GM18508 (cell line): ENCODE measurements around the gene KYAT1.
"Not testable (repeated sequence)": the region's sequence is repeated elsewhere in the genome, so short reads cannot be mapped to it uniquely, and the experiment has no call there.

Experiments
- ATAC-seq: cut with Tn5 transposase; IDR thresholded peaks from one replicate; pipeline ENCODE4 v1.9.1; 2021; ENCODE audit warnings: moderate number of reproducible peaks; ENCODE audit not compliant: insufficient read depth, unreplicated experiment

KYAT1 gene

GRCh38 chr9:128886211-128886891 lies 4.6 kb upstream of the KYAT1 start:
- ATAC-seq, result no peak

GRCh38 chr9:128885798-128886197 lies 4.0 kb upstream of the KYAT1 start:
- no peak for ATAC-seq

- no peak for ATAC-seq
Observed at GRCh38 chr9:128885376-128885775, 3.6 kb upstream of the KYAT1 start.

DNA sequence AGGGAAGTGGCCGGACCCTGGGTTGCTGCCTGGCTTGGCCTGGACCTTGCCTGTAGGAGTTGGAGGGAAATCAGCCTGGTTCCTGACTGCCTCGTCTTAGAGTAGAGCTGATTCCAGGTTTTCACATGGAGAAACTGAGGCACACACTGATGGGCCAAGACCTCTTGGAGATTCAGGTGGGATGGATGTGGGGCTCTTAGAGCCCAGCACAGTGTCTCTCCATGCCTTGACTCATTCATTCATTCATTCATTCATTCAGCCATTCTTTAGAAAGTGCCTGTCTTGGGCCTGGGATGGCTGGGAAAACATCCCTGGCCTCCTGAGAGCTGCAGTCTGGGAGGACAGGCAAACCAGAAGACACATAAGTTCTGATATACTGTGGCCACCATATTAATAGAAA lies 2.4 kb upstream of the KYAT1 start:
- no peak for ATAC-seq

DNA sequence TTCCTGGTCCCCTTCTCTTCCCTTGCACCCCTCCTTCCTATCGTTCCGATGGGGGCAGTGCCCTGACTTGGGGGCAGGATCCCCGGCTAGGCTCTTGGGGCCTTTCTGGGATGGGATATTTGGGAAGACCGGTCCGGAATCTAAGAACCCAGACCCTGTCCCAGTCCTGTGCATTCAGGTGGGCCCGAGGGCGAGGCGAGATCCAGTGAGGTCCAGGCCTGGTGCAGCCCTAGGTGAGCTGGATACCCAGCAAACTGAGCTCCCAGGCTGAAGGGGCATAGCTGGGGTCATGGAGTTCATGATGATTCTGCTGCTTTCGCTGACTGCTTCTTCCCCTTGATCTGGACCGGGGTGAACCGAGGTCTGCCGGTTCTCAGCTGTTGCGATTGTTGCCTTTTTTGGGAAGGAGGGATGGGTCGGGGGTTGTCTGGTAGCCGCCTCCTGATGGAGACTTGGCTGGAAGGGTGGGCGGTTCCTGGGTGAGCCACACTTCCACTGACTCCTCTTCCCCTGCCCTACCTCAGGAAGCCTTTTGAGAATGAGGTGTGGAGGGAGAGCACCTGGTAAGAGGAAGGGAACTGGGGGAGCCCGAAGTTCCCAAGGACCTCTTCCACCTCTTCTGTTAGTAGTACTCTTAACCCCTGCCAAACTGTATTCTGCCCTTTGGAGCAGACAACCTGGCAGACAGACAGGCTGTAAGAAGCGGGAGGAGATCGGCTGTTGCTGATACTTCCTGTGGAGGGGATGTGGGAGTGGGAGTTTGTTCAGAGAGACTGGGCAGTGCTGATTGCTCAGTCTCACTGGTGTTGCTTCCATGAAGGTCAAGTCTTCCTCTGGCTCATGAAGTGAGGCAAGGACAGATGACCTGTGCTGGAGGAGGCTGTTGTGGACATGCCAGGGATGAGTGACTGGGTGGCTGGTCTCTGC lies 1.2 kb upstream of the KYAT1 start:
- ATAC-seq, result no peak

GRCh38 chr9:128877852-128878251 lies 3.9 kb downstream of the KYAT1 start:
- no peak for ATAC-seq

DNA sequence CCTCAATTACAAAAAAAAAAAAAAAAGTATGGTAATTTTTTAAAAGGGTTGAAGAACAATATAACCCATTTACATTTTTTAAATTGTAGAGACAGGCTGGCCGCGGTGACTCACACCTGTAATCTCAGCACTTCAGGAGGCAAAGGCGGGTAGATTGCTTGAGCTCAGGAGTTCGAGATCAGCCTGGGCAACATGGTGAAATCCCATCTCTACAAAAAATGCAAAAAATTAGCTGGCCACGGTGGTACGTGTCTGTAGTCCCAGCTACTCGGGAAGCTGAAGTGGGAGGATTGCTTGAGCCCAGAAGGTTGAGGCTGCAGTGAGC lies 10.8 kb downstream of the KYAT1 start:
- not testable (repeated sequence) for ATAC-seq

DNA sequence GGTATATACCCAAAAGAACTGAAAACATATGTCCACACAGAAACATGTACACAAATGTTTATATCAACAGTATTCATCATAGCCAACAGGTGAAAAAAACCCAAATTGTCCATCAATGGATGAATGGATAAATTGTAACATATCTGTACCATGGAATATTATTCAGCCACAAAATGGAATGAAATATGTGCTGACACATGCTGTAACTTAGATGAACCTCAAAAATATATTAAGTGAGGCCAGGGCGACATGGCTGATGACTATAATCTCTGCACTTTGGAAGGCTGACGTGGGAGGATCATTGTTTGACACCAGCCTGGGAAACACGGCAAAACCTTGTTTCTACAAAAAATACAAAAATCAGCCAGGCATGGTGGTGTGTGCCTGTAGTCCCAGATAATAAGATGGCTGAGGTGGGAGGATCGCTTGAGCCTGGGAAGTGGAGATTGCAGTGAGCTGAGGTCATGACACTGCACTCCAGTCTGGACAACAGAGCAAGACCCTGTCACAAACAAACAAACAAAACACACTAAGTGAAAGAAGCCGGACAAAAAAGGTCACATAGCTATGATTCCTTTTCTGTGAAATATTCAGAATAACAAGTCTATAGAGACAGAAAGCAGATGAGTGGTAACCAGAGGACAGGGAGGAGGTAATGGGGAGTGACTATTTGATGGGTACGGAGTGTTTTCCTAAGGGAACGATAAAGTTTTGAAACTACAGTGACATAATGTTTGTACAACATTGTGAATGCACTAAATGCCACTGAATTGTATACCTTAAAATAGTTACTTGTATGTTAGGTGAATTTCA lies 11.4 kb downstream of the KYAT1 start:
- no peak for ATAC-seq

DNA sequence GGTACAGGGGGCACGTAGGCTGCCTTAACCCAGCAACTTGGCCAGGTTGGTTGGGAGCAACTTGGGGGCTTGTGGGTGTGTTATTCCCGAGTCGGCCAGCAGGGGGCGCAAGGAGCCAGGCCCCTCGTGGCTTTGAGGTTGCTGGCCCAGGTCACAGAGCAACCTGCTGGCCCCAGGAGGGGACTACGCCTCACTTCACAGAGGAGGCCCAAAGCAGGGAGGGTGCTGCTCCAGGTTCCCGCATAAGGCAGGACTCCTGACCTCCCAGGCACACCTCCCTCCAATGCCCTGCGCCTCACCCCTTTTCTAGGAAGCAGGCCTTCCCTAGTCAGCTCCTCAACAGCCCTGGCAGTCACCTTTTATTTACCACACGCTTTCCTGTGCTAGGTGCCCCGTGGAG lies 18.1 kb downstream of the KYAT1 start:
- ATAC-seq, result no peak

GRCh38 chr9:128862401-128862851 lies 19.3 kb downstream of the KYAT1 start:
- no peak for ATAC-seq

DNA sequence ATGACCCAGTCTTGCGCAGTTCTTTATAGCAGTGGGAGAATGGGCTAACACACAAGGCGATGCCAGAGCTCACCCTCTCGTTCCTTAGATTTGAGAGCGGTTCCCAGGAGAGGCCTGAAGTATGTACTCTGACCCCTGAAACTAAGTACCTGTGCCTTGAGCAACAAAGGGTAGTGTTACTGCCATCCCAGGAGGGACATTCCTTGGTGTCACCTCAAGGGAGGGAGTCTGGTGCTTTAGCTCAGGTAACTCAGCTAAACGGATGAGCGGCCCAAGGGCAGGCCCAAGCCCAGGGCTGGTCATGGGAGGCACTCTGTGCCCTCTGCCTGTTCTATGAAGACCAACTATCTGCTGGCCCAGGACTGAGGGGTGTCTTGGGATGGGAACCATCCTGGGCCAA lies 20.2 kb downstream of the KYAT1 start:
- ATAC-seq, result no peak

DNA sequence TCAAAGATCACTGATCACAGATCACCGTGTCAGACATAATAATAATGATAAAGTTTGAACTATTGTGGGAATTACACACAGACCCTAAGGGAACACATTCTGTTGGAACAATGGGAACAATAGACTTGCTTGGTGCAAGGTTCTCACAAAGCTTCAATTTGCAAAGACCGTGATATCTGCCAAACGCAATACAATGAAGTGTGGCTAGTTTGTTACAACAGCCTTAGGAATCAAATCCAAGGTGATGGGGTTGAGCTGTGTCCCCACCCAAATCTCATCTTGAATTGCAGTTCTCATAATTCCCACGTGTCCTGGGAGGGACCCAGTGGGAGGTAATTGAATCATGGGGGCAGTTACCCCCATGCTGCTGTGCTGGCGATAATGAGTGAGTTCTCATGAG lies 20.8 kb downstream of the KYAT1 start:
- ATAC-seq, result no peak

DNA sequence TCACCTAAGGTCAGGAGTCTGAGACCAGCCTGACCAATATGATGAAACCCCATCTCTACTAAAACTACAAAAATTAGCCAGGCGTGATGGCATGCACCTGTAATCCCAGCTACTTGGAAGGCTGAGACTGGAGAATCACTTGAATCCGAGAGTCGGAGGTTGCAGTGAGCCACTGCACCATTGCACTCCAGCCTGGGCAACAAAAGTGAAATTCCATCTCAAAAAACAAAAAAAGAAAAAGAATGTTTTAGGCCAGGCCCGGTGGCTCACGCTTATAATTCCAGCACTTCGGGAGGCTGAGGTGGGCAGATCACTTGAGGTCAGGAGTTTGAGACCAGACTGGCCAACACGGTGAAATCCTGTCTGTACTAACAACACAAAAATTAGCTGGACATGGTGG lies 23.3 kb downstream of the KYAT1 start:
- ATAC-seq, result not testable (repeated sequence)

DNA sequence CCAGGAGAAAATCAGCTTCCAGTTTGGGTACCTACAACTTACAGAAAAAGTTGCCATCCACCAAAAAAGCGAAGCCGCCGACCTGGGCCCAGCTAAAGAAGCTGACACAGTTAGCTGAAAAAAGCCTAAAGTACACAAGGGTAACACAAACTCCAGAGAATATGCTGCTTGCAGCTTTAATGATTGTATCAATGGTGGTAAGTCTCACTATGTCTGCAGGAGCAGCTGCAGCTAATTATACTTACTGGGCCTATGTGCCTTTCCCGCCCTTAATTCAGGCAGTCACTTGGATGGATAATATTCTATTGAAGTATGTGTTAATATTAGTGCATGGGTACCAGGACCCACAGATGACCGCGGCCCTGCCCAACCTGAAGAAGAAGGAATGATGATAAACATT lies 27.3 kb downstream of the KYAT1 start:
- not testable (repeated sequence) for ATAC-seq

GRCh38 chr9:128852646-128853045 lies 29.1 kb downstream of the KYAT1 start:
- not testable (repeated sequence) for ATAC-seq

DNA sequence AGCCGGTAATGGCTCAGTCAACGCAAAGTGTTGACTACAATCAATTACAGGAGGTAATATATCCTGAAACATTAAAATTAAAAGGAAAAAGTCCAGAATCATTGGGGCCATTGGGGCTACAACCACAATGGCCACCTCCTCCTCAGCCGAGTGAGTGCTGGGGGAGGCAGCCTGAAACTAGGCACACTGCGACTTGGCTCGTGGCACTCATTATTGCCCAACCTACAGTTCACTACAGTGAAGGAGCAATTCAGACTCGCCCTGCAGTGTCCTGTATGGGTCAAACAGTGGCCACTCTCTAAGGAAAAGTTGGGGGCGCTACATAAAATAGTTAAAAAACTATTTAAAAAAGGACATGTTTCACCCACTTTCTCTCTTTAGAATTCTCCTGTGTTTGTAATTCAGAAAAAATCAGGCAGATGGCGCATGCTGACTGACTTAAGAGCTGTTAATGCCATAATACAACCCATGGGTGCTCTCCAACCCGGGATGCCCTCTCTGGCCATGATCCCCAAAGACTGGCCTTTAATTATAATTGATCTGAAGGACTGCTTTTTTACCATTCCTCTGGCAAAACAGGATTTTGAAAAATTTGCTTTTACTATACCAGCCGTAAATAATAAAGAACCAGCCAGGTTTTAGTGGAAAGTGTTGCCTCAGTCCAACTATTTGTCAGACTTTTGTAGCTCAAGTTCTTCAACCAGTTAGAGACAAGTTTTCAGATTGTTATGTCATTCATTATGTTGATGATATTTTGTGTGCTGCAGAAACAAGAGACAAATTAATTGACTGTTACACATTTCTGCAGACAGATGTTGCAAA lies 29.8 kb downstream of the KYAT1 start:
- not testable (repeated sequence) for ATAC-seq

DNA sequence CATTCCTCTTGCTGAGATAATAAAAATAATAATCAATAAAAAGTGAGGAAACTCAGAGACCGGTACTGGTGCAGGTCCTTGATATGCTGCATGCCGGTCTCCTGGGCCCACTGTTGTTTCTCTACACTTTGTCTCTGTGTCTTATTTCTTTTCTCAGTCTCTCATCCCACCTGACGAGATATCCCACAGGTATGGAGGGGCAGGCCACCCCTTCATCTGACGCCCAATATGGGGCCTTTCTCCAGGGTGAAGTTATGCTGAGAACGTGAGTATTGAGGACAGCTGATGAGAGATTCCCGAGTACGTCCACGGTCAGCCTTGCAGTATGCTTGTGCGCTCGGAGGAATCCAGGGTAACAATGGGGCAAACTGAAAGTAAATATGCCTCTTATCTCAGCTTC lies 30.7 kb downstream of the KYAT1 start:
- not testable (repeated sequence) for ATAC-seq

DNA sequence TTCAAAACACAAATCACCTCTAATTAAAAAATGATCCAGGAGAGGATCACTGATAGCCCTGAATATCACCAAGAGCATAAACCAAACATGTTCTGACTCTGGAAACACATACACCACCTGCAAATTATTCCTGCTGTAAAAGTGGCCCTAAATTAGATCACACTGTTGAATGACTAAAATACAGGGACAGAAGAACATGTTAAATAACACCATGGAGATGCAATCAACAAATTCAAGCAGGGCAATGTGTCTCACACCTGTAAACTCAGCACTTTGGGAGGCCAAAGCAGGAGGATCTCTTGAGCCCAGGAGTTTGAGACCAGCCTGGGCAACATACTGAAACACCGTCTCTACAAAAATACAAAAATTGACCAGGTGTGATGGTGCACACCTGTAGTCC lies 33.9 kb downstream of the KYAT1 start:
- ATAC-seq, result no peak

DNA sequence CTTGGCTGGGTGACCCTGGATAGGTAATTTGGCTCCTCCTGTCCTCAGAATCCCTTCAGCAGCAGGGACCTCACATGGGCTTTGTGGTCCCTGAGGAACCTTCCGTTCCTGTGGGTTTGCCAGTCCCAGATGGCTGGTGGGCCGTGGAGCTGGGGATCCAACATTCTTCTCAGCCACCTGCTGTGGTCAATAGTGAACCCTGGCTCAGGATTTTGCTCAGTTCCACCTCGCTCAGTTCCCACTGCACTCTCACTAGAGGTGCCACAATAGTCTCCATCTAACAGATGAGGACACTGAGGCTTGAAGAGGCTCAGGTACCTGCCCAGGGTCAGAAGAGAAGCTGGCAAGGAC lies 35.1 kb downstream of the KYAT1 start:
- no peak for ATAC-seq
